HCT116 (cell line): ENCODE measurements around the gene ARHGEF11. TPM values are rescaled to one million over a fixed set of nuclear protein-coding genes. Genes with fewer than 3 reads are reported as not detected.

ENCODE experiments used
- ATAC-seq: fragments of 200-7000 bp; cut with Tn5 transposase; 2 replicates; pipeline ENCODE4 v1.9.1; 2020; ENCODE audit warnings: mild to moderate bottlenecking, moderate library complexity
- BruUV-seq: library from RNA; stranded (reverse); fragments of 400-500 nt; replicated peaks from 2 replicates; lab custom pipeline; 2021; lab: Mats Ljungman, UMichigan
- CTCF ChIA-PET: fragments of 300-600 bp; sonication (Branson Sonifier 250); formaldehyde crosslinking; loops from one replicate; lab custom pipeline; 2021; ENCODE audit warnings: antibody characterized with exemption; lab: Charles Lee
- POLR2A ChIA-PET: fragments of 300-600, 350-600 bp; sonication (Branson Sonifier 250); formaldehyde crosslinking; loops from one replicate; lab custom pipeline; 2021; ENCODE audit warnings: antibody characterized with exemption; lab: Charles Lee
- RAD21 ChIA-PET, 2 experiments: fragments of 300-600 bp; sonication (Branson Sonifier 250); formaldehyde crosslinking; loops; one replicate each; lab custom pipeline; 2023; ENCODE audit warnings: low total read pairs in 2 of 2; ENCODE audit not compliant: uncharacterized antibody in 2 of 2, unreplicated experiment in 2 of 2, low non-redundant PET in 1 of 2; lab: Charles Lee
- DNase-seq: peaks from one replicate; pipeline ENCODE4 v3.0.0-alpha.2; 2010; ENCODE audit warnings: low read depth, low spot score
- H2AFZ ChIP-seq: fragments of 200-600 bp; shearing (Covaris generic), sonication (generic); 2 replicates; pipeline ENCODE4 v1.6.1; 2017; ENCODE audit warnings: low read depth, mixed run types, mixed read lengths, antibody characterized with exemption, low read length; ENCODE audit not compliant: poor library complexity, severe bottlenecking
- H3K27ac ChIP-seq: 2 replicates; pipeline ENCODE4 v1.5.1; 2012; ENCODE audit warnings: low read depth, low read length
- H3K27me3 ChIP-seq: fragments of 200-600 bp; sonication (generic); 2 replicates; pipeline ENCODE4 v1.6.1; 2016; ENCODE audit warnings: mixed run types, low read length, mixed read lengths; ENCODE audit not compliant: insufficient read depth
- H3K36me3 ChIP-seq, 2 experiments: fragments of 200-500 bp in 1 of 2; fragments of 200-600 bp in 1 of 2; sonication (Bioruptor generic) in 1 of 2; sonication (generic) in 1 of 2; 2 replicates each; pipeline versions ENCODE4 v1.5.1 to v1.6.1; 2014 to 2016; ENCODE audit warnings: low read length in 2 of 2, inconsistent platforms in 1 of 2, mixed read lengths in 1 of 2, mixed run types in 1 of 2; ENCODE audit not compliant: insufficient read depth in 2 of 2, control insufficient read depth in 1 of 2
- H3K4me1 ChIP-seq, 2 experiments: fragments of 200-600 bp in 1 of 2; sonication (generic) in 1 of 2; 2 replicates each; pipeline versions ENCODE4 v1.5.1 to v1.6.1; 2012 to 2017; ENCODE audit warnings: low read length in 2 of 2, inconsistent platforms in 1 of 2, mild to moderate bottlenecking in 1 of 2, mixed read lengths in 1 of 2, mixed run types in 1 of 2, moderate library complexity in 1 of 2; ENCODE audit not compliant: insufficient read depth in 2 of 2, control insufficient read depth in 1 of 2
- H3K4me2 ChIP-seq: fragments of 200-600 bp; sonication (generic); 2 replicates; pipeline ENCODE4 v1.6.1; 2017; ENCODE audit warnings: mixed run types, low read length, mixed read lengths
- H3K4me3 ChIP-seq, 2 experiments: fragments of 200-600 bp in 1 of 2; sonication (generic) in 1 of 2; replicated peaks in 1 of 2; 2 replicates each; pipeline ENCODE4 v1.5.1; 2011 to 2016; ENCODE audit warnings: low read length in 2 of 2, control low read depth in 1 of 2, low read depth in 1 of 2, mild to moderate bottlenecking in 1 of 2, mixed read lengths in 1 of 2, mixed run types in 1 of 2
- H3K79me2 ChIP-seq: fragments of 200-600 bp; sonication (generic); 2 replicates; pipeline ENCODE4 v1.6.1; 2017; ENCODE audit warnings: mild to moderate bottlenecking, mixed run types, low read length, moderate library complexity, mixed read lengths; ENCODE audit not compliant: insufficient read depth
- H3K9ac ChIP-seq: fragments of 200-600 bp; sonication (generic); 2 replicates; pipeline ENCODE4 v1.6.1; 2016; ENCODE audit warnings: low read length, mixed read lengths
- H3K9me2 ChIP-seq: fragments of 200-600 bp; sonication (generic), shearing (Covaris generic); 2 replicates; pipeline ENCODE4 v1.6.1; 2017; ENCODE audit warnings: mixed run types, mild to moderate bottlenecking, moderate library complexity; ENCODE audit not compliant: insufficient read depth
- H3K9me3 ChIP-seq, 2 experiments: fragments of 200-500 bp in 1 of 2; fragments of 200-600 bp in 1 of 2; sonication (Bioruptor generic) in 1 of 2; sonication (generic) in 1 of 2; 2 replicates each; pipeline ENCODE4 v1.6.1; 2014 to 2017; ENCODE audit warnings: low read length in 2 of 2, mixed read lengths in 2 of 2, inconsistent platforms in 1 of 2, low read depth in 1 of 2, mild to moderate bottlenecking in 1 of 2, mixed run types in 1 of 2, moderate library complexity in 1 of 2; ENCODE audit not compliant: control insufficient read depth in 1 of 2, insufficient read depth in 1 of 2
- H4K20me1 ChIP-seq: fragments of 200-600 bp; sonication (generic), shearing (Covaris generic); 2 replicates; pipeline ENCODE4 v1.6.1; 2017; ENCODE audit warnings: mixed run types, mild to moderate bottlenecking, moderate library complexity; ENCODE audit not compliant: insufficient read depth
- CBX3 ChIP-seq: IDR thresholded peaks from 2 replicates; pipeline ENCODE4 v1.6.1; 2012; ENCODE audit warnings: low read depth
- EGR1 ChIP-seq: IDR thresholded peaks from 2 replicates; pipeline ENCODE4 v1.6.1; 2012; ENCODE audit warnings: low read depth
- EZH2phosphoT487 ChIP-seq: fragments of 200-600 bp; IDR thresholded peaks from 2 replicates; pipeline ENCODE4 v1.6.1; 2018; ENCODE audit warnings: antibody characterized with exemption, borderline replicate concordance
- JUND ChIP-seq: IDR thresholded peaks from 2 replicates; pipeline ENCODE4 v1.6.1; 2012
- POLR2A ChIP-seq: IDR thresholded peaks from 2 replicates; pipeline ENCODE4 v1.7.0; 2011; ENCODE audit warnings: borderline replicate concordance; ENCODE audit not compliant: insufficient read depth, insufficient read length; ENCODE audit errors: extremely low read depth
- POLR2AphosphoS5 ChIP-seq: IDR thresholded peaks from 2 replicates; pipeline ENCODE4 v1.6.1; 2011; ENCODE audit warnings: mild to moderate bottlenecking, low read depth, low read length, moderate library complexity
- RAD21 ChIP-seq: IDR thresholded peaks from 2 replicates; pipeline ENCODE4 v1.6.1; 2012; ENCODE audit warnings: low read depth, mild to moderate bottlenecking
- ZFX ChIP-seq: fragments of 450-650 bp; IDR thresholded peaks from 2 replicates; pipeline ENCODE4 v1.6.1; 2017
- intact Hi-C: fragments of 100-400 bp; cut with micrococcal nuclease; formaldehyde crosslinking; loops from 2 replicates; pipeline ENCODE4 v1.10.0; 2022
- total RNA-seq: library from RNA; stranded (reverse); gene quantifications from one replicate; pipeline ENCODE4 v1.2.1, GENCODE V29; 2021; ENCODE audit not compliant: unreplicated experiment
- TF ChIP-seq, protein P1 (sequence below): IDR thresholded peaks from 2 replicates; pipeline ENCODE4 v1.6.1; 2012; ENCODE audit warnings: low read depth

Gene ARHGEF11
- total RNA-seq, 1 experiment from 2014 or later: 28.9 TPM

DNA sequence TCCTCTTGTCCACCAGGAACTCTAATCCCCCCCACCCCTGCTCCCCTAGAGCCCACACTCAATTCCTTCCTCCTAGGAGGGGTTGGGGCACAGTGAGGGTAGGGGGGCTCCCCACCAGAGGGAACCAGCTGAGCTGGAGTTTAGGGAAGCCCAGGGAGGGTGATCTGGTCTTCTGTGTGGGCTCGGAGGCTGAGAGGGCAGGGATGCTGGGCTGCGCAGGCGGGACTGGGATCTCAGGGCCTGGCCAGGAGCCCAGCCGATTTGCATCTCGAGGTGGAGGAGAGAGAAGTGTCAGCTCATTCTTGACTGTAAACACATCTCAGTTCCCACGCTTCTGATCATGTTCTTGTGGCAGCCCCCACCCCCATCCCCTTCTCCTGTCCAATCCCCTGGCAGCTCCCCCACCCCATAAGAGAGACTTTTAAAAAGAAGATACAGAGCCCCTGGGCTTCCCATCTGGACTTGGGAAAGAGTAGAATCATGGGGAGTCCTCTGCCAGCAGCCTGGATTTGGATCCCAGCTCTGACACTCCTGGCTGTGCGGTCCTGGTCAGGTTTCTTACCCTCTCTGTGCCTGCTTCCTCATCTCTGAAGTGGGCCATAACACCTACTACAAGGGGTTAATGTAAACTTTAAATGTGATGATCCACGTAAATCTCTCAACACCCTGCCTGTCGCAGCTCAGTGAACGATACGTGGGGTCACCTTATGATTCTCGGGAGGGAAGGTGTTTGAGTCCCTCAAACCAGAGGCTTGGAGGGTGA is 145.4 kb downstream of the ARHGEF11 start:
- no peak overlapping the region for H2AFZ ChIP-seq
- no peak overlapping the region for H3K4me3 ChIP-seq
- peaks cover 31 to 37% of the 10 kb centered on the region in 2 experiments for H3K4me1 ChIP-seq
- H4K20me1 ChIP-seq: no peaks in the 10 kb centered on the region
- ChIA-PET CTCF (interaction anchor here (1.2 kb wide), 1 partner anchor 10 kb away, joined by 3 read pairs; no protein-coding TSS in a partner anchor), POLR2A (no interaction called here), RAD21 (no interaction called here)
- H3K36me3 ChIP-seq: no peaks in the 10 kb centered on the region
- H3K9me3 ChIP-seq: no peaks in the 10 kb centered on the region
- H3K9me2 ChIP-seq: no peaks in the 10 kb centered on the region
- no peak for ATAC-seq
- H3K79me2 ChIP-seq: no peaks in the 10 kb centered on the region
- no peak overlapping the region for H3K27ac ChIP-seq
- TF ChIP-seq ZFX (no peak), POLR2A (no peak), CBX3 (no peak), POLR2AphosphoS5 (no peak), JUND (no peak), EZH2phosphoT487 (no peak), EGR1 (no peak), RAD21 (no peak)
- TF ChIP-seq, protein P1, sequence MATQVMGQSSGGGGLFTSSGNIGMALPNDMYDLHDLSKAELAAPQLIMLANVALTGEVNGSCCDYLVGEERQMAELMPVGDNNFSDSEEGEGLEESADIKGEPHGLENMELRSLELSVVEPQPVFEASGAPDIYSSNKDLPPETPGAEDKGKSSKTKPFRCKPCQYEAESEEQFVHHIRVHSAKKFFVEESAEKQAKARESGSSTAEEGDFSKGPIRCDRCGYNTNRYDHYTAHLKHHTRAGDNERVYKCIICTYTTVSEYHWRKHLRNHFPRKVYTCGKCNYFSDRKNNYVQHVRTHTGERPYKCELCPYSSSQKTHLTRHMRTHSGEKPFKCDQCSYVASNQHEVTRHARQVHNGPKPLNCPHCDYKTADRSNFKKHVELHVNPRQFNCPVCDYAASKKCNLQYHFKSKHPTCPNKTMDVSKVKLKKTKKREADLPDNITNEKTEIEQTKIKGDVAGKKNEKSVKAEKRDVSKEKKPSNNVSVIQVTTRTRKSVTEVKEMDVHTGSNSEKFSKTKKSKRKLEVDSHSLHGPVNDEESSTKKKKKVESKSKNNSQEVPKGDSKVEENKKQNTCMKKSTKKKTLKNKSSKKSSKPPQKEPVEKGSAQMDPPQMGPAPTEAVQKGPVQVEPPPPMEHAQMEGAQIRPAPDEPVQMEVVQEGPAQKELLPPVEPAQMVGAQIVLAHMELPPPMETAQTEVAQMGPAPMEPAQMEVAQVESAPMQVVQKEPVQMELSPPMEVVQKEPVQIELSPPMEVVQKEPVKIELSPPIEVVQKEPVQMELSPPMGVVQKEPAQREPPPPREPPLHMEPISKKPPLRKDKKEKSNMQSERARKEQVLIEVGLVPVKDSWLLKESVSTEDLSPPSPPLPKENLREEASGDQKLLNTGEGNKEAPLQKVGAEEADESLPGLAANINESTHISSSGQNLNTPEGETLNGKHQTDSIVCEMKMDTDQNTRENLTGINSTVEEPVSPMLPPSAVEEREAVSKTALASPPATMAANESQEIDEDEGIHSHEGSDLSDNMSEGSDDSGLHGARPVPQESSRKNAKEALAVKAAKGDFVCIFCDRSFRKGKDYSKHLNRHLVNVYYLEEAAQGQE: no peak
- intact Hi-C loops: no loop called here
- no peak for DNase-seq
- H3K27me3 ChIP-seq: no peaks in the 10 kb centered on the region
- no TSS peak for BruUV-seq
- H3K4me2 ChIP-seq: no peak overlapping the region
- no peak overlapping the region for H3K9ac ChIP-seq
